ENCODE measurements around the gene BGN.

The BGN gene

GRCh38 chrX:153455571-153455970 is 39.2 kb upstream of the BGN start:
- no peaks in the 10 kb centered on the region for H3K9me3 ChIP-seq (ENCODE audit: control insufficient read depth, insufficient read depth, low read depth, low read length)
- POLR2A ChIA-PET, result interaction anchor here (0.6 kb wide), 1 partner anchor 18 kb away, joined by 6 read pairs; no protein-coding TSS in a partner anchor
- no peak for TF ChIP-seq ZNF416 (tag by site-specific recombination; IDR thresholded peaks at IDR 0.05)
- TF ChIP-seq HOXA7 (CRISPR knock-in tag; IDR thresholded peaks at IDR 0.05; ENCODE audit: borderline replicate concordance), result no peak
- TF ChIP-seq ZNF548 (tag by site-specific recombination; IDR thresholded peaks at IDR 0.05), result no peak
- no peak for TF ChIP-seq ZNF624 (tag by site-specific recombination; IDR thresholded peaks at IDR 0.05)
- no peak for TF ChIP-seq ZNF580 (tag by site-specific recombination; IDR thresholded peaks at IDR 0.05)
- TF ChIP-seq ZNF549 (tag by site-specific recombination; IDR thresholded peaks at IDR 0.05), result no peak
- no peak for TF ChIP-seq ZNF629 (tag by site-specific recombination; IDR thresholded peaks at IDR 0.05)
- no peak for TF ChIP-seq ZNF324 (tag by site-specific recombination; IDR thresholded peaks at IDR 0.05)
- no peak for TF ChIP-seq ZNF600 (tag by site-specific recombination; IDR thresholded peaks at IDR 0.05)
- TF ChIP-seq ZNF664 (tag by site-specific recombination; IDR thresholded peaks at IDR 0.05), result no peak
- TF ChIP-seq ZNF677 (tag by site-specific recombination; IDR thresholded peaks at IDR 0.05), result no peak
- peaks cover 5 to 41% of the 10 kb centered on the region in 2 experiments; a peak in 2 of 3 replicates for H3K36me3 ChIP-seq (ENCODE audit: control insufficient read depth in 2 of 2, insufficient read depth in 1 of 2, low read length in 2 of 2)
- CTCF ChIA-PET, result no interaction called here
- no peak overlapping the region for H3K4me3 ChIP-seq (ENCODE audit: low read depth, low read length)
- no peak overlapping the region for H3K27ac ChIP-seq (ENCODE audit: extremely low read depth, low read depth, low read length)
- H3K4me1 ChIP-seq (ENCODE audit: control insufficient read depth, insufficient read depth, low read length), result no peaks in the 10 kb centered on the region

- peaks cover 5 to 42% of the 10 kb centered on the region in 2 experiments; a peak in 2 of 3 replicates for H3K36me3 ChIP-seq (ENCODE audit: control insufficient read depth in 2 of 2, insufficient read depth in 1 of 2, low read length in 2 of 2)
- H3K4me3 ChIP-seq (ENCODE audit: low read depth, low read length), result no peak overlapping the region
- no peaks in the 10 kb centered on the region for H3K9me3 ChIP-seq (ENCODE audit: control insufficient read depth, insufficient read depth, low read depth, low read length)
- H3K27ac ChIP-seq (ENCODE audit: extremely low read depth, low read depth, low read length), result no peak overlapping the region
- TF ChIP-seq ZNF677 (tag by site-specific recombination; IDR thresholded peaks at IDR 0.05) (no peak), ZNF843 (tag by site-specific recombination; IDR thresholded peaks at IDR 0.05) (no peak), ZXDB (tag by site-specific recombination; IDR thresholded peaks at IDR 0.05) (no peak), ZNF623 (tag by site-specific recombination; IDR thresholded peaks at IDR 0.05) (no peak), ZBTB49 (tag by site-specific recombination; IDR thresholded peaks at IDR 0.05; ENCODE audit: low read depth) (no peak), SALL2 (tag by site-specific recombination; IDR thresholded peaks at IDR 0.05; ENCODE audit: borderline replicate concordance) (no peak), ZNF449 (tag by site-specific recombination; IDR thresholded peaks at IDR 0.05) (no peak), ZNF148 (tag by site-specific recombination; IDR thresholded peaks at IDR 0.05; ENCODE audit: borderline replicate concordance) (no peak), BCL11B (tag by site-specific recombination; IDR thresholded peaks at IDR 0.05; ENCODE audit: low read depth) (no peak), ZNF555 (tag by site-specific recombination; conservative IDR thresholded peaks at IDR 0.05) (no peak), ZNF138 (tag by site-specific recombination; IDR thresholded peaks at IDR 0.05; ENCODE audit: borderline replicate concordance) (no peak)
- no peaks in the 10 kb centered on the region for H3K4me1 ChIP-seq (ENCODE audit: control insufficient read depth, insufficient read depth, low read length)
- ChIA-PET POLR2A (interaction anchor here (0.6 kb wide), 1 partner anchor 18 kb away, joined by 6 read pairs; no protein-coding TSS in a partner anchor), CTCF (no interaction called here)
These were observed 38.6 kb upstream of the BGN start for GRCh38 chrX:153456161-153456560.
